Heart left ventricle (tissue), 13 donors: Measurements from ENCODE around the gene C1orf141.

ENCODE experiments used
- CTCF ChIP-seq, 12 donors: fragments of 200-600 bp; sonication (generic) in 4 of 12; IDR thresholded peaks; one replicate each; pipeline versions ENCODE4 v1.5.0 to v1.8.0; 2018 to 2022; ENCODE audit warnings: antibody characterized with exemption in 12 of 12, mild to moderate bottlenecking in 5 of 12
- POLR2A ChIP-seq, 2 donors: fragments of 450-650 bp; IDR thresholded peaks; one replicate each; pipeline ENCODE4 v1.6.1; 2017; ENCODE audit warnings: antibody characterized with exemption in 2 of 2, mild to moderate bottlenecking in 2 of 2, moderate library complexity in 2 of 2
- donor health status: ischemic (EF 13 %, LVEDD 7.1; RV severe dilation, severe dysfunction).
- donor health status: DM: no; HTN: yes; CAD: no.
- donor health status: DM: no; HTN: no; CAD: no.
- donor health status: ischemic (EF 25% LVEDD 6.9; RV normal size, moderate dysfunction).
- donor health status: ischemic (EF 25% LVEDD 5.7; RV mildly dilated, moderate dysfunction).
- donor health status: ischemic (EF 35%, LVEDD 5.7; RV mildly dilated, moderate dysfunction).
- donor health status: nonischemic (EF 11% LVEDD 7.7; RV severe dilation, severe dysfunction).
- donor health status: DM: yes; HTN: yes; CAD: no.
- donor health status: PGD.
- donor health status: ischemic (EF 29% LVEDD 5.4; RV normal size, mild dysfunction).
- donor health status: nonischemic (EF 23%, LVEDD 6.1; RV moderate dilation, normal function).

DNA sequence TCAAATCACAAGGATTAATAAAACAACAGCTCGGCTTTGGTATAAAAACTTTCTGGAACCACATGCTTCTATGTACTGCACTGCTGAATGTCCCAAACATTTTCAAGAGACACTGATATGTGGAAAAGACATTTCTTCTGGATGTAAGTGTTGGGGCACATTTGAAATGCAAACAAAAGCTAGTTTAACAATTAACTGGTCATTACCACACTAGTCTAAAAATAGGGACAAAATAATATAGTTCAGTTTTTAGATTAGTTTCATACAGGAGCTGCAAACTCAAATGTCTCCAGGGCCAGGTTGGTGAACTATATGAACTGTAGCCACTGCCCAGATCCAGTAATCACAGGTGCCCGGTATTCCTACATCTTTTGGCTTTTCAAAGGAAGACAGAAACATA is 34.7 kb upstream of the C1orf141 start:
- TF ChIP-seq POLR2A (IDR thresholded peaks at IDR 0.05) (no peak), CTCF (IDR thresholded peaks at IDR 0.05) (no peak)
